GM12872 (cell line): ENCODE measurements around the gene FAM3B.

ENCODE experiments used
- CTCF ChIP-seq: IDR thresholded peaks from 3 replicates; pipeline ENCODE4 v1.5.1; 2011; ENCODE audit warnings: low read depth, mild to moderate bottlenecking, low read length, moderate library complexity; ENCODE audit not compliant: insufficient read depth

The FAM3B gene

DNA sequence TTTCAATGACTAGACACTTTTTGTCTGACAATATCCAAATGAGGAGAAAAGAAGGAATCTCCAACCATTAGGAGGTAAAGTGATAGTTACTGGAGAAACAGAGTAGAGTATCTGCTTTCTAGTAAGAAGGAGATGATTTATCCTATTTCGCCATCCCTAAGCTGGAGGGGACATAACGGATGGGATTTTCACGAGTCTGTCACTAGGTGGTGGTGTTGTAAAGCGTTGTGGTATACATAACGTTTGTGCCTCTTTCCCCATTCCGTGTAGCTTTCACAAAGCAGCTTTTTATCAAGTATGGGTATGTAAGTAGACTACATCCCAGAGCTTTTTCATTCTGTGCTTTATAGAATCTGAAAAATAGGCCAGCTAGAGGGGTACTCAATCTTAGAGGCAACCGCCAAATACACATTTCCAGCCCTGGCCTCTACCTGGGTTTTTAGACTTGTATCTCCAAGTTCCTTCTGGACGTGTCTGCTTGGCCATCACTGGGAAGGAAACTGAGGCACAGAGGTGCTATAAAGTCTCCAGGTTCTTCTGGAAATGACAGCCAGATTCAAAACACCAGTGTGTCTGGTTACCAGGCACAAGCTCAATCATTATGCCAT, 33.3 kb upstream of the FAM3B start:
- peak; percentile 80 for TF ChIP-seq CTCF

DNA sequence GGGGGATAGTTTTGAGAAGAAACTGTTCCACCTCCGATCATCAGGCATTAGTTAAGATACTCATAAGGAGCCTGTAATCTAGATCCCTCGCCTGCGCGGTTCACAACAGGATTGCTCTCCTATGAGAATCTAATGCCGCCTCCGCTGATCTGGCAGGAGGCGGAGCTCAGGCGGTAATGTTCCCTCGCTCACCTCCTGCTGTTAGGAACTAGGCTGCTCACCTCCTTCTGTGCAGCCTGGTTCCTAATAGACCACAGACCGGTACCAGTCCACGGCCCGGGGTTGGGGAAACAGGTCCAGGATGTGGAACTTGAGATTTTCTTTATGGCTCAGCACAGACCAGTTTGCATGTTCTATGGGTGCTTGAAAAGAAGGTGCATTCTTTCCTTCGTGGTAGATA, 27.2 kb upstream of the FAM3B start:
- TF ChIP-seq CTCF, result no peak

DNA sequence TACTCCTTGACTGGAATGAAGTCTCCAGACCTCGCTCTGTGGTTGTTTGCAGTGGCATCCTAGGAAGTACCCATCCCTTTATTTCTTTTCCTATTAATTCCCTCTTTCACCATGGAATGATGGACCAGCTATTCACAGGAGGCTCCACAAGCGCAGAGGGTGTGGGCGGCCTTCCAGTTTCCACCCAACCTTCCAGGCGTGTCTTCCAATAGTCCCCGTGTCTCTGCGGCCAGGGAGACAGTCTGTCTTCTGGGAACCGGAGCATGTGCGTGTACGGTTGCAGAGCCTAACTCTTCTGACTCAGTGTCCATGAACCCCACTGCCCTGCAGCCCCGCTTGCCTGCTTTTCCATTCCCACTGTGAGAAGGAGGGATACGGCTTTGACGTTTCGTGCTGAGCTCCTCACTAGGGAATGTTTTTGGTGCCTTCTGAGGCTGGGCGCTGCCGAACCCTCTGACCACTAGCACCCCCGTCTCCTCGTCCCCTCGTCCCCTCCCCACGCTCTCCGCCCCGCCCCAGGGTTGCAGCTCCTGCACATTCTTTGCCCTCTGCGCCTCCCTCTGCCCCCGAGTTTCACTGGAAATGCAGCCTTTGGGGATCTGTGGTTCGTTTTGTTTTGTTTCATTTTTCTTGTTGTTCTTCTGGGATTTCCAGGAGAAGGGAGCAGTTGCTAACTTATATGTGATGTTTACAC, 26.3 kb upstream of the FAM3B start:
- no peak for TF ChIP-seq CTCF

DNA sequence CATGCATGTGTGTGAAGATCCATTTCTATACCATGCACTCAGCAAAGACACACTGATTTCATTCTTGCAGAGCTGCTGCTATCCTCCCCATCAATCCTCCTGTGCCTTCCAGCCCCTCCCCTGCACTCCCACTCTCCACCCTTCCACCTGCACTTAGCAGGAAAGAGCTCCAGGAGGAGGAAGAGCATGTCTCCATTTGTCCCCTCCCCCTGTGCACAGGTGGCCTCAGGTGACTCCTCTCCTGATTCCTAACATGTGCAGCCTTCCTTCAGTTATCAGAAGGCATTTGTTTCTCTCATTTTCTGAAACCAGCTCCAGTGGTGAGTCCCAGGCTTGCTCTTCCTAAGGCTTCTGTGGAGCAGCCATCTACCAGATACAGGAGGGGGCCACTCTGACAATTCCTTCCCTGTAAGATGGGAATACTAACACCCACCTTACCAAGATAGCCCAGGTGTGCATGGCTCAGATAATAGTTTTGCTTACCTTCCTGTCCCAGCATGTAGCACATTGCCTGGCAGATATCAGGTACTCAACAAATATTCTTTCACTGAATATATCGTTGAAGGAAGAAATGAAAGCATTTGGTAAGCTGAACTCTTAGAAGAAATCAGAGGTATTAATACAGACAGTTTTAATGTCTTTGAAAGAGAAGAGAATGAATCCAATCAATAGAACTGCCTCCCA, 21.9 kb upstream of the FAM3B start:
- no peak for TF ChIP-seq CTCF

DNA sequence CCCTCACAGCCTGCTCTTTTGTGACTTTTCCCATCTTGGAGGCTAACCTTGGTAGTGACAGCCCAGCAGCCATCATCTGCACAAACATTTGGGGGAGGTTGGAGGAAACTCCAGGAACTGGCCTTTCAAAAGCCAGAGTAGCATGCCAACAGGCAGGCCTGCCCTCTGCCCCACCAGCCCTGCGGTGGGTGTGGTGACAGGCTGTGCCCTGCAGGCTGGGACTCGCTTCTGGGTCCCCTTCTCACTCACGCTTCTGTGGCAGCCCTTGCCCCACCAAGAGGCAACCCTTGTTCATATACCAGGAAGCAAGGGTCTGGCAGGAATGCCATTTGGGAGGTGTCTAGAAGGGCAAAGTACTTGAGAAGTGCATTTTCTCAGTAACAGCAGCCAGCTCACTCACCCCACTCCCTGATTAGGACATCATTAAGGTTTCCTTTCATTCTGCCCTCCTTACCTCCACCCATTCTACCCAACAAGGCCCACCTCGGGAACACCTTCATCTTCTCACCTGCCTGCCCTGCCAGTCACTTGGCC, 20.8 kb upstream of the FAM3B start:
- TF ChIP-seq CTCF, result no peak

DNA sequence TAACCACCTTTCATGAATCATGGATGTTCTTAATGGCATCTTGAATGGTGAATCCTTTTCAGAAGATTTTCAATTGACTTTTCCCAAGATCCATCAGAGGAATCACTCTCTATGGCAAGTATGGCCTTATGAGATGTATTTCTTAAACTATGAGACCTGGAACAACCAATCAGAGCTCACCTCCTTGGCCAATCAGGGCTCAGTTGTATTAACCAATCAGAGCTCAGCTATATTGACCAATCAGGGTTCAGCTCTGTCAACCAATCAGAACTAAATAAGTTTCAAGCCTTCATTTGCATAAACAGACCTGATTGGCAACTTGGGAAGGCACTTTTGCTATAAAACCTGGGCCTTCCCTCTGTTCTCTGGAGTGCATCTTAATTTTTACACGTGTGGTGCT, 13.6 kb upstream of the FAM3B start:
- TF ChIP-seq CTCF, result no peak

DNA sequence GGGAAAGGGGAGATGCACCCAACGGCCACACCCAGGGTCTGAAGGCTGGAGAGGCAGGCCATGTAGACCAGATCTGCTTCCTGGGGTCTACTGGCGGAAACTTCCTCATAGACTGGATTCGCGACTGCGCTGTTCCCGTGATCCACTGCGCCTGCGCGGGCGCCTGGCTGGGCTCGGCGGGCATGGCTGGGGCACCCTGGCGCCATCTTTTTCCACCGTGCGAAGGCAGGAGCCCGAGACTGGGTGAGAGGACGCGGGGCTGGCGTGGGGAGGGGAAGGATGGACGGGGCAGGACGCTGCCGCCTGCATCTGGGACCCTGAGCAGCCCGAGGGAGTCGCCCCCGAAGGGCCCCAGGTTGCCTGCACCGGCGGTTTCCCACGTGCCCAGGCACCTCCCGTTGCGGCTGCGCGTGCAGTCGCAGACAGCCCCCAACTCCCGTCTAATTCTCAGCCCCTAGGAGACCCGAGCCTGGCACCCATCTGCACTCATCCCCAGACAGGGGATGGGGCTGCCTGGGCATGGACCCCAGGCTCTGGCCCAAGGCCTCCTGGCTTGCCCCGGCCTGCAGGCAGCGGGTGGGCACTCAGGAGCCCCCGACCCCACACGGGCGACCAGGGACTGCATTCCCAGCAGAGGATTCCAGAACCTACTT, 12.4 kb upstream of the FAM3B start:
- no peak for TF ChIP-seq CTCF
